T-helper 2 cell (primary cell): ENCODE data around the gene BNC2.
"Not testable (repeated sequence)": the region's sequence is repeated elsewhere in the genome, so short reads cannot be mapped to it uniquely, and the experiment has no call there.

Source experiments
- DNase-seq, 5 experiments: peaks; one replicate each; pipeline versions ENCODE4 v3.0.0 to v3.0.0-alpha.2; 2012 to 2022

The BNC2 gene

GRCh38 chr9:16445141-16445920, 425.1 kb downstream of the BNC2 start:
- no peak for DNase-seq

- DNase-seq: no peak
Measured at GRCh38 chr9:16442622-16443021, 427.8 kb downstream of the BNC2 start.

DNA sequence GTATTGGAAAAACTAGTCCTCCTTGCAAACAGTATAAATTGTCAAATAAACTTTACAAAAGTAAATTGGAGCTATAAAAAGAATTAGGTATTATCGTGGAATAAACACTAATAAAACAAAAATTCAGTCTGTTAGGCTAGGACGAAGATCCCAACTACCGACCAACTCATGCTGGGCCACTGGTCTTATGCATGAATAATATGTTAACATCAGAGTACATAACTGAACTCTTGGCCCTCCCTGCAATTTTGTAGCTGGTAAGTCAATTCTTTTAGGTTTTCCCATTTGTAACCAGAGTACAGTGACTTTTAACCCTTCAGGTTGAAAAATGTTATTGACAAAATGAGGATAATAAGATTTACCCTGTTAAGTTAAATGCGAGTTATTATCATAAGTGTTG, 428.7 kb downstream of the BNC2 start:
- DNase-seq: no peak

- not testable (repeated sequence) for DNase-seq
Measured at GRCh38 chr9:16438831-16439230, 431.6 kb downstream of the BNC2 start.

DNA sequence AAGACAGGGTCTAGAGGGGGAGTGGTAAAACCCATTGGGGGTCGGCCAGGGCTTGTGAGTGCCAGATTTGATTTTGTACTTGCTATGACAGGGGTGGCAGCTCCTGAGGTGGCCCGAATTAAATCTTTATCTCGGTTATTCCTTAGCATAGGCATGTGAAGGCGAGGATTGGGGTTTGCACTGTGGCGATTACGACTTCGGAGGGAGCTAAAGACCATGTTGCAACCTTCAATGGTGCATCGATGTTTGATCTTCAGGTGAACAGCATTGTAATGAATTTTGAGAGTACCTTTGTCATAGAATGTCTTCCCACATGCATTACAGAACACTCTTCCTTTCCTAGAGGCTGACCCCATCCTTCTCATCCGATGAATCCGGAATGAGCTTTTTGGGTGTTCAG, 433.9 kb downstream of the BNC2 start:
- no peak for DNase-seq

- DNase-seq: no peak
Measured at GRCh38 chr9:16434526-16434925, 435.9 kb downstream of the BNC2 start.

GRCh38 chr9:16433494-16433893, 437.0 kb downstream of the BNC2 start:
- DNase-seq: no peak

GRCh38 chr9:16431666-16432392, 438.6 kb downstream of the BNC2 start:
- DNase-seq: no peak

DNA sequence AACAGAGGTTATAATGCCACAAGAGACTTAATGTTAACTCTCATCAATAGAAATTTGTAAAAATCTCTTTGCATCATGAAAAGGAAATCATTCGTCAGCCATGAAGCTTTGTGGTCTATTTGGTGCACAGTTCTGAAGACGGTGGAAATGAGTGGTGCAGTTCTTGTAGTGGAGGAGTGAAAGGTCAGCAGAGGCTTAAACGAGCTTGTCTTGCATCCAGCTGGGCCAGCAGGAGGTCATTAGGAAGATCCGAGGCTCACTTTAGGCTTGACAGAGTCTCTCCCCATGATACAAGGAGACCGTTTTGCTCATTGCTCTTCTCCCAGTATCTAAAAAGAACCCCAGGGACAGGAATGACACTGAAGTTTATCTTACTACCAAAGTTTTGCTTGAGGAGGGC, 440.8 kb downstream of the BNC2 start:
- DNase-seq: no peak

GRCh38 chr9:16427873-16428427, 442.5 kb downstream of the BNC2 start:
- DNase-seq: no peak

- no peak for DNase-seq
Measured at GRCh38 chr9:16426716-16427115, 443.8 kb downstream of the BNC2 start.

DNA sequence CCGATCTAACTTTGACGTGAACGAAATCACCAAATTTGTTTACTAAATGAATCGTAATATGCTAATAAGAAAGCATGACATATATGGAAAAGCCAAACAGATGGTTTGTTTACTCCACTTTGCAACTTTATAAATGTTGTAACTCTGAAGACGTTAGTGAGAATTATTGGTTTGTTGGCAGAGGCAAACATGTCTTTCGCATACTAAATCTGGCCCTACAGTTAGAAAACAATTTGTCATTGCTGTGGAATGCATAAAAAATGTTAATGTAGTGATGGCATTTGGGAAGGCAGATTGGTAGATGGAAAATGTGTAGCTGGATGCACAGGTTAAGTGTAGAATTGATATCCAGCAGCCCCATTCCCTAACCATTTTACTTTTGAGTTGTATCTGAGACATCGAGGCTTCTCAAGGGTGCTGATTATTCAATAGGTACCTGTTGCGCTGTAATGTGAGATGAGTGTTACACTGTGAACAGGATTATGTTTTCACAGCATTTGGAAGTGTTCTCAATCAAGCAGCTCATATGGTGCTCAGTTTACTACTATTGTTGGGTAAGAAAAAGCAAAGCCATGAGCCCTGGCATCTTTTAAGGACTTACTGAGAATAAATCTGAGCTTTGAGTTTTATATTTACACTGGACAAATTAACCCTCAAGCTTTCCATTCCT, 444.8 kb downstream of the BNC2 start:
- DNase-seq: no peak

GRCh38 chr9:16422114-16422513, 448.4 kb downstream of the BNC2 start:
- no peak for DNase-seq

GRCh38 chr9:16421532-16421931, 448.9 kb downstream of the BNC2 start:
- no peak for DNase-seq

- DNase-seq: no peak
Measured at GRCh38 chr9:16419124-16419523, 451.3 kb downstream of the BNC2 start.

DNA sequence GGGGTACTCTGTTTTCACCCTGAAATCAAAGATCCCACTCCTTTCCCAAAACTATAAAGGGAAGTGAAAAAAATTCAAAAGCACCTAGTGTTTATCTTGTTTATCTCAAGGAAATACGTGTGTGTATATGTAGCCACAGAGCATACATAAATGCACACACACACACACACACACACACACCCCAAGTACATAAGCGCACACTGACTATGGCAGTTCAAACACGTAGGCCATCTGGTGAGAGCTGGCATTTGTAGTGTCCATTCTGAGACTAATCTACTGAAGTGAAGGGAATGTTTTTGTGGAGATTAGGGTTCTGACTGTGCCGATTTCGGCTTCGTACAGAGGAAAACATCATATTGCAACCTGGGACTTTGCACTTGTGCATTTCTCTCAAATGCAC, 451.7 kb downstream of the BNC2 start:
- DNase-seq: no peak

DNA sequence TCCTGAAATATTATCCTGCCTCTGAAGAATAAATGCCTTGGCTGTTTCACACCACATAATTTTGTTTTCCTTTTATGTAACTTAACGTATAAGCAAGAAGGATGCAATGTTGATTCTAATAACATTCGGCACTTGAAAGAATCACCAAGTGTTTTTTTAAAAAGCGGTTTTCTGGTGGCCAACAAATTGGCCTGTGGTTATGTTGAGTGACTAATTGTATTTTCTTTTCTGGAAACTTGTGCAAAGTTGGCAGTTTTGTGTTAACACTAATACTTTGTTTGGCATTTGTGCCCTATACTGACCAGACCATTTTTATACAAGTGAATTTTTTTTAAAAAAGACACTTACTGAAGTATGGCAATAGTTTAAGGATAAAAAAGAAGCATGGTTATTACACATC, 452.7 kb downstream of the BNC2 start:
- DNase-seq: no peak

GRCh38 chr9:16417161-16417560, 453.3 kb downstream of the BNC2 start:
- peak in 1 of 5 experiments; percentile 48 for DNase-seq

- DNase-seq: no peak
Measured at GRCh38 chr9:16414451-16414850, 456.0 kb downstream of the BNC2 start.

DNA sequence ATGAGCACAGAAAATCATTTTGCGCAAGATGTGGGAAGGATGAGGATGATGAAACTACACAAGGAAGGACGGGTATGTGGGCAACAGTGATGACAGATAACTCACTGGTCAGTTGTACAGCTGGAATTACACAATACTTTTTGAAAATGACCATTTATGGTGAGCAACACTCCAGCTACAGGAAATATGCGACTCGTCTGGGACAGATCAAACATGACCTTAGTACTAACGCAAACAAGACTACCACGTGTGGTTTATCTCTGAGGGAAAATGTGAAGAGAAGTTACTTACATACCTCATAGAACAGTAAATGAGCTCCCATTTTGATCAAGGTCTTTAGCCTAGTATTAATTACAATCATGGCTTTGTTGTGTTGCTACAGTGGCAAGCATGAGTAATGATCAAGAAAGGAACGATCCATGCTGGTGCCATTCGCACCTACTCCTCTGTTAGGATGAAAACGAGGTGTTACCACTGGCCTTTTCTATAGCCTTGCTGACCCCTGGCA, 456.9 kb downstream of the BNC2 start:
- no peak for DNase-seq

GRCh38 chr9:16412740-16413139, 457.7 kb downstream of the BNC2 start:
- no peak for DNase-seq

- DNase-seq: no peak
Measured at GRCh38 chr9:16411311-16411710, 459.2 kb downstream of the BNC2 start.

DNA sequence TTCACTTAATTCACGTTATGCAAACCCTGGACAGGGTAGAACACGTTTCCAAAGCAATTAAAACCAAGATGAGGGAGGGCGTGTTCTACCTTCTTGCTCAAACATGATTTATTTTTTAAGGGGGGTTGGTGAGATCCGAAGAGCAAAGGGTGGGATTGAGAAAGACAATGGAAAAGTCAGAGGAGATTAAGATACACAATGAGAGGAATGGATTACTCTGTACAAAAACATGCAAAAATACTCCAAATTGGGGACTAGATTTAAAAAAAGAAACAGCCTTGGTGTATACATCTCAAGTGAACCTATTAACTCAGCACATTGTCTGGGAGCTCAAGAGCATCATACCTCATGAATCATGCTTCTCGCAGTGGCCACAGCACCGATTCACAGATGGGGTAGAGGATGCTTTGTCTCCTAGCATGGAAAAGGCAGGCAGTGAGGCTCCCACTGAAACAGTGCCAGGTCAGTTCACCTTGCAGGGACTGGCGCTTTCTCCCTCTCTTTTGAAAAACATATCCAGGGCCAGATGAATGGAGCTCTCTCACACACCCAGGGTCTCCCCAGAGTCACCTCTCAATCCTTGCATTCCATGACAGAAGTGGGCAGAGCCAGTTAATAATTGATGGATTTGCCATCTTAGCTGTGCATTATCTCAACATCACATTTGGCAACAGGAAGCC, 459.7 kb downstream of the BNC2 start:
- no peak for DNase-seq
